Measurements from ENCODE around the gene GEMIN7. TPM values are rescaled to one million over a fixed set of nuclear protein-coding genes. Genes with fewer than 3 reads are reported as not detected.

The GEMIN7 gene
- total RNA-seq, 1 experiment from 2014 or later, result 46.0 TPM

DNA sequence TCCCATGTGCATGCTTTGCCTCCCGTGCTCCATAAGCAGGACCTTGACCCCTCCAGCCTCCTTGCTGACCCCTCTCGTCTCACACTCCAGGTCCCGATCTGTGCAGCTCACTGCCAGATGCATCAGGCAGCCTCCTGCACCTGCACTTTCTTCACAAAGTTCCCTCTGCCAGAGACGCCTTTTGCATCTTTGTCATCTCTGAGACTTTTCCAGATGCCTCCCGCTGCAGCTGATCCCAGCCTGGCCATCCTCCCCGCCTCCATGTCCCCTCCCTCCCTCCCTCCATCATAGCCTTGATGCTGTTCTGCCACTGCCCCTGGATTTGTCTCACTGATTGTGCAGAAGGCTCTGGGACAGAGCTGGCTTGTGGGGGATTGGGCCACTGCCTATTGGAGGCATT, 43.8 kb downstream of the GEMIN7 start:
- Histone ChIP-seq H3K9me3 (ENCODE audit: control insufficient read depth, low read depth, low read length) (no peaks in the 10 kb centered on the region), H4K20me1 (ENCODE audit: control insufficient read depth, insufficient read depth, insufficient read length) (no peaks in the 10 kb centered on the region)
- no CpG with 5 or more reads among the region's 6 CpGs for WGBS (ENCODE audit: extremely low coverage, insufficient read length, low lambda C conversion rate)

More for the DNA sequence above, 43.8 kb downstream of the GEMIN7 start:
- DNase-seq, result no peak
- Histone ChIP-seq H2BK20ac (ENCODE audit: low read depth, low read length, poor library complexity, severe bottlenecking) (no peak overlapping the region), H3K14ac (ENCODE audit: insufficient read depth, low read length) (no peak overlapping the region), H3K4me2 (ENCODE audit: insufficient read depth, insufficient read length, low read length) (no peak overlapping the region), H2BK12ac (ENCODE audit: insufficient read length, low read depth, low read length) (no peak overlapping the region), H2BK5ac (ENCODE audit: insufficient read length, low read length) (no peak overlapping the region), H4K91ac (ENCODE audit: insufficient read length, low read depth, low read length) (no peak overlapping the region), H3K79me1 (ENCODE audit: insufficient read depth, low read depth, low read length, poor library complexity, severe bottlenecking) (peaks cover 6% of the 10 kb centered on the region), H2BK120ac (ENCODE audit: low read depth, low read length, poor library complexity, severe bottlenecking) (no peak overlapping the region), H3K23ac (ENCODE audit: insufficient read length, low read depth, low read length) (no peak overlapping the region), H2BK15ac (ENCODE audit: low read depth, low read length) (no peak overlapping the region), H4K5ac (ENCODE audit: insufficient read length, low read depth, low read length) (no peak overlapping the region), H3K27ac (ENCODE audit: insufficient read length, low read depth, low read length) (no peak overlapping the region), H3K79me2 (ENCODE audit: insufficient read depth, low read length) (no peaks in the 10 kb centered on the region; the same call in 1 of the 2 replicates), H3T11ph (ENCODE audit: low read length) (no peak overlapping the region), H3K18ac (ENCODE audit: insufficient read length, low read depth, low read length) (no peak overlapping the region), H2AK5ac (ENCODE audit: insufficient read length, low read length) (no peak overlapping the region), H2AFZ (ENCODE audit: low read length) (no peak overlapping the region), H3K4ac (ENCODE audit: low read depth, low read length) (no peak overlapping the region), H3K56ac (ENCODE audit: insufficient read length, low read depth, low read length) (no peak overlapping the region), H3K27me3 (ENCODE audit: insufficient read depth, low read length) (no peaks in the 10 kb centered on the region), H3K23me2 (ENCODE audit: insufficient read length, low read depth, low read length, poor library complexity, severe bottlenecking) (no peaks in the 10 kb centered on the region), H3K4me1 (ENCODE audit: insufficient read depth, low read length) (no peaks in the 10 kb centered on the region), H4K8ac (replicated peaks; ENCODE audit: insufficient read length, low read depth, low read length) (no peak overlapping the region), H3K9ac (ENCODE audit: extremely low read depth, insufficient read length, low read length) (no peak overlapping the region)
- peaks cover 0 to 4% (median 0%) of the 10 kb centered on the region in 3 experiments; a peak in 1 of 7 replicates for H3K36me3 Mint-ChIP-seq (ENCODE audit: insufficient read depth in 1 of 3, low read depth in 3 of 3)
- no peaks in the 10 kb centered on the region for H3K9me3 Mint-ChIP-seq
- no peak overlapping the region for H3K4me3 Mint-ChIP-seq
- H3K27ac Mint-ChIP-seq, result no peak overlapping the region; a peak in 1 of 7 replicates
- H3K27me3 Mint-ChIP-seq (ENCODE audit: low read depth), result no peaks in the 10 kb centered on the region
- TF ChIP-seq, protein P1, sequence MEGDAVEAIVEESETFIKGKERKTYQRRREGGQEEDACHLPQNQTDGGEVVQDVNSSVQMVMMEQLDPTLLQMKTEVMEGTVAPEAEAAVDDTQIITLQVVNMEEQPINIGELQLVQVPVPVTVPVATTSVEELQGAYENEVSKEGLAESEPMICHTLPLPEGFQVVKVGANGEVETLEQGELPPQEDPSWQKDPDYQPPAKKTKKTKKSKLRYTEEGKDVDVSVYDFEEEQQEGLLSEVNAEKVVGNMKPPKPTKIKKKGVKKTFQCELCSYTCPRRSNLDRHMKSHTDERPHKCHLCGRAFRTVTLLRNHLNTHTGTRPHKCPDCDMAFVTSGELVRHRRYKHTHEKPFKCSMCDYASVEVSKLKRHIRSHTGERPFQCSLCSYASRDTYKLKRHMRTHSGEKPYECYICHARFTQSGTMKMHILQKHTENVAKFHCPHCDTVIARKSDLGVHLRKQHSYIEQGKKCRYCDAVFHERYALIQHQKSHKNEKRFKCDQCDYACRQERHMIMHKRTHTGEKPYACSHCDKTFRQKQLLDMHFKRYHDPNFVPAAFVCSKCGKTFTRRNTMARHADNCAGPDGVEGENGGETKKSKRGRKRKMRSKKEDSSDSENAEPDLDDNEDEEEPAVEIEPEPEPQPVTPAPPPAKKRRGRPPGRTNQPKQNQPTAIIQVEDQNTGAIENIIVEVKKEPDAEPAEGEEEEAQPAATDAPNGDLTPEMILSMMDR (conservative IDR thresholded peaks at IDR 0.05), result no peak
- H3K4me1 Mint-ChIP-seq, result peaks cover 12 to 14% of the 10 kb centered on the region in 2 experiments

Data from H9 (cell line).